HG03196 (cell line): ENCODE measurements around the gene TRIP11.

Source experiments
- ATAC-seq: cut with Tn5 transposase; IDR thresholded peaks from one replicate; pipeline ENCODE4 v1.9.1; 2021; ENCODE audit not compliant: unreplicated experiment

TRIP11 gene

DNA sequence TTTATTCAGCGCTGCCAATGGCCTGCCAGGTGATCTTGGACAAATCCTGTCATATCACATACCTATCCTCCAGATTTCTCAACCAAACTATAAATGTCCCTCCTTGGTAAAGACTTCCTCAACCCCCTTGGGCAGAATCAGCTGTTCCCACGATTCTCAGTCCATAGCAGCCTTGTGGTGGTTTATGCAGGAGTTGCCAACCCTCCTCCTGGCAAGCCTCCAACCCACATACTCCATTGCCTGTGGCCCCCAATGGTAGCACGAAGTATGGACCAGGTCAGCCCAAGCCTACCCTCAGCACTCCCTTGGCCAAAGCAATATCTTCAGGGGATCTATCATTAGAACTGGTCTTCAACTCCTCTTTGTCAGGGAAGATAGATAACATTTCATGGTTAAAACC lies 119.3 kb downstream of the TRIP11 start:
- no peak for ATAC-seq

DNA sequence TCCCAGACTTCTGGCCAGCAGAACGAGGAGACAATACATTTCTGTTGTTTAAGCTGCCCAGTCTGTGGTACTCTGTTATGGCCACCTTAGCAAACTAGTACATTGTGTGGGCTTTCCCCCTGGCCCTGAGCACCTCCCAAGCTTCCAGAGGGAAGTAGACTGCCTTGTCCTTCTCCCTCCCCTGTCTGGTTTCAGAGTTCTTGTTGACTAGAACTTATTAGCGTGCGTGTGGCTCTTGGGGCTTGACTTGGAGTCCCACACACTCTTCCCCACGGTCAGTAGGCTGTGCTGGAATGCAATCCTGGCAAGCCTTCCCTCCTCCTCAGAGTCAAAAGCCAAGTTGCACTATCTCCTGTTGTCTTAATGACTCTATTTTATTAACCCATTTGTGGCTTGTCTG lies 120.0 kb downstream of the TRIP11 start:
- no peak for ATAC-seq

DNA sequence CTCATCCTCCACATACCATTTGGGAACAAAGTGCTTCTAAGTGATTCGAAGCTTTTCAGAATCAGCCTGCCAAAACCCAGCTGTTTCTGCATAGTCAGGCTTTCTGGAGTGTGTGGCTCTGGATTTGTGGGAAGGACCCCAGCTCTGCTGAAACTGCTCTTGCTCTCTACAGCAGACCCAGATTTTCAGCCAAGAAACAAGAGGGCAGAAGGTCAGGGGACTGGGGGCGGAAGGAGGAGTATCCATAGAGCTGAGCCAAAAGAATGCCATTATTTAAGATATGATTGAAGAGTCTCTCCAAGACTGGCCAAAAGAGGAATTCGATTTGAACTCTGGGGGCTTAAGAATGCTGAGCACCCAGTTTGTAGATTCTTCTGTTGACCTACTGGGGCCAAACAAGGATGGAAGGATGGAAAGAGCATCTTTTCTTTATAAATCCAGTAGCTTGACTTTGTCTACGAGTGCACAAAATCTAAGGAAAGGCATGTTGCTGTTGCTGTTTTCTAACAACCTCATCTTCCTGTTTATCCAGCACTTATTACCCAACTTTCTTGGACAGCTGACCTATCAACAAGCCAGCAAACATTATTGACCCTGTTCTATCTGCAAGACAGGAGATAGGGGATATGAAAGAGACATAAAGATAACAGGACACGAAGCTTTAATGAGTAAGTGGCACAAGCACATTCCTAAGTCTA lies 121.5 kb downstream of the TRIP11 start:
- ATAC-seq = no peak
